ENCODE data around the gene FOXE1.

FOXE1 gene

GRCh38 chr9:97849980-97850379, 3.0 kb upstream of the FOXE1 start:
- Histone ChIP-seq H3K27ac (ENCODE audit: low read depth, low read length) (no peak overlapping the region), H3F3A (ENCODE audit: control insufficient read depth, insufficient read depth) (no peaks in the 10 kb centered on the region), H3K4me3 (ENCODE audit: low read length) (no peak overlapping the region), H3K4me2 (ENCODE audit: low read length) (no peak overlapping the region), H3K36me3 (ENCODE audit: control insufficient read depth, low read length) (no peaks in the 10 kb centered on the region), H3K9me3 (ENCODE audit: control insufficient read depth, insufficient read depth, low read length) (peaks cover 4% of the 10 kb centered on the region; the same call in 1 of the 2 replicates), H3K79me2 (ENCODE audit: control insufficient read depth, low read length) (no peaks in the 10 kb centered on the region), H3K27me3 (ENCODE audit: control insufficient read depth, low read length) (peaks cover 55% of the 10 kb centered on the region), H3K9me2 (replicated peaks; ENCODE audit: control insufficient read depth, low read length) (no peaks in the 10 kb centered on the region), H3K4me1 (ENCODE audit: control insufficient read depth, low read length) (no peaks in the 10 kb centered on the region), H4K20me1 (ENCODE audit: control insufficient read depth, insufficient read depth, low read depth, low read length) (no peaks in the 10 kb centered on the region)
- TF ChIP-seq EZH2phosphoT487 (IDR thresholded peaks at IDR 0.05; ENCODE audit: borderline replicate concordance, low read length) (no peak), CTCF (IDR thresholded peaks at IDR 0.05; ENCODE audit: low read depth, low read length, poor library complexity, severe bottlenecking) (no peak)

- TF ChIP-seq EZH2phosphoT487 (IDR thresholded peaks at IDR 0.05; ENCODE audit: borderline replicate concordance, low read length) (no peak), CTCF (IDR thresholded peaks at IDR 0.05; ENCODE audit: low read depth, low read length, poor library complexity, severe bottlenecking) (no peak)
- Histone ChIP-seq H3K36me3 (ENCODE audit: control insufficient read depth, low read length) (no peaks in the 10 kb centered on the region), H3K79me2 (ENCODE audit: control insufficient read depth, low read length) (no peaks in the 10 kb centered on the region), H3K9me3 (ENCODE audit: control insufficient read depth, insufficient read depth, low read length) (peaks cover 4% of the 10 kb centered on the region; the same call in 1 of the 2 replicates), H3K4me1 (ENCODE audit: control insufficient read depth, low read length) (no peaks in the 10 kb centered on the region), H3K27ac (ENCODE audit: low read depth, low read length) (no peak overlapping the region), H4K20me1 (ENCODE audit: control insufficient read depth, insufficient read depth, low read depth, low read length) (no peaks in the 10 kb centered on the region), H3F3A (ENCODE audit: control insufficient read depth, insufficient read depth) (no peaks in the 10 kb centered on the region), H3K27me3 (ENCODE audit: control insufficient read depth, low read length) (peaks cover 53% of the 10 kb centered on the region), H3K4me3 (ENCODE audit: low read length) (no peak overlapping the region), H3K4me2 (ENCODE audit: low read length) (no peak overlapping the region), H3K9me2 (replicated peaks; ENCODE audit: control insufficient read depth, low read length) (no peaks in the 10 kb centered on the region)
These were observed 2.1 kb upstream of the FOXE1 start for GRCh38 chr9:97850746-97851445.

GRCh38 chr9:97851446-97851883, 1.6 kb upstream of the FOXE1 start:
- Histone ChIP-seq H3K79me2 (ENCODE audit: control insufficient read depth, low read length) (no peaks in the 10 kb centered on the region), H3K9me3 (ENCODE audit: control insufficient read depth, insufficient read depth, low read length) (peaks cover 4% of the 10 kb centered on the region; the same call in 1 of the 2 replicates), H3K4me1 (ENCODE audit: control insufficient read depth, low read length) (no peaks in the 10 kb centered on the region), H3K9me2 (replicated peaks; ENCODE audit: control insufficient read depth, low read length) (no peaks in the 10 kb centered on the region), H3F3A (ENCODE audit: control insufficient read depth, insufficient read depth) (no peaks in the 10 kb centered on the region), H3K4me3 (ENCODE audit: low read length) (no peak overlapping the region), H3K4me2 (ENCODE audit: low read length) (no peak overlapping the region), H3K27me3 (ENCODE audit: control insufficient read depth, low read length) (peaks cover 51% of the 10 kb centered on the region), H3K36me3 (ENCODE audit: control insufficient read depth, low read length) (no peaks in the 10 kb centered on the region), H4K20me1 (ENCODE audit: control insufficient read depth, insufficient read depth, low read depth, low read length) (no peaks in the 10 kb centered on the region), H3K27ac (ENCODE audit: low read depth, low read length) (no peak overlapping the region)
- TF ChIP-seq CTCF (IDR thresholded peaks at IDR 0.05; ENCODE audit: low read depth, low read length, poor library complexity, severe bottlenecking) (no peak), EZH2phosphoT487 (IDR thresholded peaks at IDR 0.05; ENCODE audit: borderline replicate concordance, low read length) (no peak)

Data from DOHH2 (cell line).